ENCODE measurements around the gene MYO6. TPM values are rescaled to one million over a fixed set of nuclear protein-coding genes. Genes with fewer than 3 reads are reported as not detected.
A peak's percentile ranks its signal among the peaks of the same experiment; 100 is the strongest.
"Not testable (repeated sequence)": the region's sequence is repeated elsewhere in the genome, so short reads cannot be mapped to it uniquely, and the experiment has no call there.

The MYO6 gene
- total RNA-seq = 62.7 TPM
- long read RNA-seq, partial matches to known transcripts = 87 of 117 reads
- long read RNA-seq, other reads (novel, unspliced or antisense) = 30 of 117 reads

- peaks cover 55% of the 10 kb centered on the region for H3K4me1 ChIP-seq
- no peak for TF ChIP-seq CTCF (IDR thresholded peaks at IDR 0.05)
- DNase-seq (peak; percentile 88), ATAC-seq (peak; percentile 92 to 95)
- H3K27me3 ChIP-seq (ENCODE audit: low read depth) = no peaks in the 10 kb centered on the region
- peak within 1 kb of the TSS; percentile 92 for H3K27ac ChIP-seq
- intact Hi-C loops (cut with DNase I) = no loop called here
- H3K36me3 ChIP-seq = no peaks in the 10 kb centered on the region
- H3K9me3 ChIP-seq = no peaks in the 10 kb centered on the region
- peak within 1 kb of the TSS; percentile 88 for H3K4me3 ChIP-seq
Measured at GRCh38 chr6:75748743-75749538, at the start of gene MYO6. Gene MYO6, plus strand, starts transcription at chr6:75749239. Its CDS starts 68,309 bp downstream, at chr6:75817548.

GRCh38 chr6:75708334-75708733 is 40.7 kb upstream of the MYO6 start:
- H3K4me3 ChIP-seq; DNase-seq; H3K9me3 ChIP-seq; intact Hi-C loops (cut with DNase I); H3K4me1 ChIP-seq; H3K27me3 ChIP-seq (ENCODE audit: low read depth); H3K27ac ChIP-seq; ATAC-seq: not testable (repeated sequence)
- H3K36me3 ChIP-seq = peaks cover 69% of the 10 kb centered on the region

GRCh38 chr6:75711173-75711572 is 37.9 kb upstream of the MYO6 start:
- no peak overlapping the region for H3K27ac ChIP-seq
- H3K4me1 ChIP-seq = no peaks in the 10 kb centered on the region
- DNase-seq = no peak
- no peak for ATAC-seq
- peaks cover 80% of the 10 kb centered on the region for H3K36me3 ChIP-seq
- H3K27me3 ChIP-seq (ENCODE audit: low read depth) = no peaks in the 10 kb centered on the region
- no peak for TF ChIP-seq CTCF (IDR thresholded peaks at IDR 0.05)
- intact Hi-C loops (cut with DNase I) = no loop called here
- H3K9me3 ChIP-seq = no peaks in the 10 kb centered on the region
- no peak overlapping the region for H3K4me3 ChIP-seq

GRCh38 chr6:75719133-75719532 is 29.9 kb upstream of the MYO6 start:
- Histone ChIP-seq H3K4me1 (no peaks in the 10 kb centered on the region), H3K27me3 (ENCODE audit: low read depth) (no peaks in the 10 kb centered on the region), H3K27ac (no peak overlapping the region), H3K4me3 (no peak overlapping the region), H3K36me3 (peaks cover 27% of the 10 kb centered on the region), H3K9me3 (no peaks in the 10 kb centered on the region)
- DNase-seq (no peak), ATAC-seq (peak; percentile 78 to 94)
- TF ChIP-seq CTCF (IDR thresholded peaks at IDR 0.05) = no peak
- intact Hi-C loops (cut with DNase I) = no loop called here

GRCh38 chr6:75723382-75723781 is 25.7 kb upstream of the MYO6 start:
- DNase-seq (no peak), ATAC-seq (no peak)
- Histone ChIP-seq H3K27ac (no peak overlapping the region), H3K36me3 (no peaks in the 10 kb centered on the region), H3K4me1 (no peaks in the 10 kb centered on the region), H3K27me3 (ENCODE audit: low read depth) (no peaks in the 10 kb centered on the region), H3K9me3 (no peaks in the 10 kb centered on the region), H3K4me3 (no peak overlapping the region)
- intact Hi-C loops (cut with DNase I) = no loop called here
- TF ChIP-seq CTCF (IDR thresholded peaks at IDR 0.05) = no peak

GRCh38 chr6:75727206-75727605 is 21.8 kb upstream of the MYO6 start:
- no peaks in the 10 kb centered on the region for H3K27me3 ChIP-seq (ENCODE audit: low read depth)
- ATAC-seq = no peak
- H3K4me3 ChIP-seq = no peak overlapping the region
- intact Hi-C loops (cut with DNase I) = no loop called here
- no peak for DNase-seq
- no peaks in the 10 kb centered on the region for H3K4me1 ChIP-seq
- TF ChIP-seq CTCF (IDR thresholded peaks at IDR 0.05) = no peak
- no peaks in the 10 kb centered on the region for H3K36me3 ChIP-seq
- no peak overlapping the region for H3K27ac ChIP-seq
- H3K9me3 ChIP-seq = no peaks in the 10 kb centered on the region

GRCh38 chr6:75731029-75731428 is 18.0 kb upstream of the MYO6 start:
- ATAC-seq; intact Hi-C loops (cut with DNase I); H3K27me3 ChIP-seq (ENCODE audit: low read depth); H3K9me3 ChIP-seq; H3K4me3 ChIP-seq; H3K36me3 ChIP-seq; DNase-seq; H3K4me1 ChIP-seq; H3K27ac ChIP-seq: not testable (repeated sequence)
